Stimulated activated CD8-positive, alpha-beta memory T cell treated with anti-CD3 and anti-CD28 coated beads, Interleukin-2, amount 100 ng/mL, for 1 hour (primary cell): ENCODE data around the gene SEMA3D.

ENCODE experiments used
- DNase-seq, 2 donors: peaks; one replicate each; pipeline ENCODE4 v3.0.0-alpha.2; 2020; ENCODE audit warnings: low read depth in 2 of 2

Gene SEMA3D

GRCh38 chr7:85126383-85126782 lies 60.5 kb downstream of the SEMA3D start:
- DNase-seq = no peak

GRCh38 chr7:85125651-85126131 lies 61.2 kb downstream of the SEMA3D start:
- DNase-seq = no peak

- no peak for DNase-seq
Observed at GRCh38 chr7:85125176-85125575, 61.7 kb downstream of the SEMA3D start.

DNA sequence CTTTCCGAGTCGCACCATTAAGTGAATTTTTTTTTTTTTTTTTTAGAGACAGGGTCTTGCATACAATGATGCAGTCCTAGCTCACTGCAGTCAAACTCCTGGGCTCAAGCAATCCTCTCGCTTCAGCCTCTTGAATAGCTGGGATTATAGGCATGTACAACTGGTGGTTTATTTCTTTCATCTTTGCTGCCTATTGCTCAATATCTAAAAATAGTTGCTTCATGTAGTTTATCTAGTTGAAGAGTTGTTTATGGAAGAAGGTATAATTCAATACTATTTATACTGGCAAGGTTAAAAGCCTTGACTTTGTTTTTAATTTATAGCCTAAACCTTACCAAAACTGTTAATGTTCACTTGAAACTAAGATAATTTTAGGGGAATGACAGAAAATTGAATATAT lies 66.9 kb downstream of the SEMA3D start:
- no peak for DNase-seq

DNA sequence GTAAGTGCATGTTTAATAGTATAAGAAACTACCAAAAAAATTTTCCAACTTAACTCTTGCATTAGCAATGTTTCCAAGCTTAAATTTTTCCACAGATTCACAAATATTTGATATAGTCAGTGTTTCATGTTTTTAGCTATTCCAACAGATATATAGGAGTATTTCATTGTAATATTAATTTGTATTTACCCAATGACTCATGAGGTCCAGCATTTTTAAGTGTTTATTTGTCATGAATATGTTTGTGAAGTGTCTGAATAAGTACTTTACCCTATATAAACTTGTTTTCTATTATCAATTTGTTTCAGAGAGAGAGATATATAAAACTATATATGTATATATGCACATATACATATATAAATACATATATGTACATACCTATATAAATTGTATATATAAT lies 71.0 kb downstream of the SEMA3D start:
- DNase-seq = no peak

DNA sequence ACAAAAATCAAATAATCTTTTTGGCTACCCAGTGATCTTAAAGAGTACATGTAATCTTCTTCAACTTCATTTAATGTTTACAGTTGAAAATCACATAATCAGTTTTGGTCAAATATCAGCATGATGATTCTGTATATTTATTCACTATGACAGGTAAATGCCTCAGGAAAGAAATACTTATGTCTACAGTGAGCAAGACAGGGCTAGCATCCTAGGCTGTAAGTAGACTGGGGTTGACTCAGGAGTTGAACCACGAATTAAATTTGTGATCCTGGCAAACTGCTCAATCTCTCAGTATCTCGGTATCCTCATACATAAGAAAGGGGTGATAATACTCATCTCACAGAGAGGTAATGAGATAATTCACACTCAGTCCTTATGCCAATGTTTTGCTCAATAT lies 71.8 kb downstream of the SEMA3D start:
- no peak for DNase-seq

GRCh38 chr7:85114342-85114741 lies 72.5 kb downstream of the SEMA3D start:
- DNase-seq = no peak

- DNase-seq = no peak
Observed at GRCh38 chr7:85111761-85112160, 75.1 kb downstream of the SEMA3D start.

GRCh38 chr7:85106719-85107118 lies 80.1 kb downstream of the SEMA3D start:
- DNase-seq = no peak

GRCh38 chr7:85104432-85105205 lies 82.2 kb downstream of the SEMA3D start:
- DNase-seq = no peak

- no peak for DNase-seq
Observed at GRCh38 chr7:85103962-85104361, 82.9 kb downstream of the SEMA3D start.

DNA sequence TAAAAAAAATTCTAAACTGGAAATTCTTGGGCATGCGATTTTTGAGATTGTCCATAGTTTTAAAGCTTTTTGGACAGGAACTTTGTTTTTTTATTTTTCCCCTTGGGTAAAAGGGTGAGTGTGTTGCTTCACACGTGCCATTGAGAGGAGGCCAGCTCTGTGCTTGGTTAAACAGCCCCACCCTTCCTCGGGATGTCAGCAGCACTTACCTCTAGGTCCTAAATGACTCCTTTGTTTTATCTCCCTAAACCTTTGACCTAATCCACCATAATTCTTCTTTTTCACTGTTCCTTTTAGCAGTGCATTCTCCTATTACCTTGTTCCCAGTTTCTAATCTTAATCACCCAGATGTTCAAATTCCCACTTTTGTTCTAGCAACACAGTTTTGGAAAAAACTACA lies 83.5 kb downstream of the SEMA3D start:
- no peak for DNase-seq

DNA sequence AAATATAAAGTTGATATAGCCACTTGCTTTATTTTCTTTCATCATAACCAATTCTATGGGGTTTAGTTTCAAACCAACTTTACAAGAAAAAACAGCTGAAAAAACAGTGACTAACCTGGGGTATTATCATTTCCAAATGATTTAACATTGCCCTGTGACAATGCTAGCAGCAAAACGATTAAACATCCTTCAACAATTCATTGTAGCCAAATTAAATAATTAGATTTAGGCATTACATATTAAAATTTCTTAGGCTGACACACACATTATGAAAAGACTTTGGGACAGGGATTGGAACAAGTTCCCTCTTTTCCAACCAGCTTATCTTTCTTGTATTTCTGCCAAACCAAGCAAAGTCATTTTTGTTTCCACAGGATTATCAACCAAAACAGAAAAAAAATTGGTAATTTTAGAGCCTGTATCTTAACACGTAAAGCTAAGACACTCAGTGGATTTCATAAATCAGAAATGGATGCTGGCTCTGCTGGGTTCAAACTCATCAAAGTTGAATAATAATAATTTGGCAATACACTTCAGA lies 84.0 kb downstream of the SEMA3D start:
- no peak for DNase-seq

GRCh38 chr7:85101347-85101746 lies 85.5 kb downstream of the SEMA3D start:
- no peak for DNase-seq

DNA sequence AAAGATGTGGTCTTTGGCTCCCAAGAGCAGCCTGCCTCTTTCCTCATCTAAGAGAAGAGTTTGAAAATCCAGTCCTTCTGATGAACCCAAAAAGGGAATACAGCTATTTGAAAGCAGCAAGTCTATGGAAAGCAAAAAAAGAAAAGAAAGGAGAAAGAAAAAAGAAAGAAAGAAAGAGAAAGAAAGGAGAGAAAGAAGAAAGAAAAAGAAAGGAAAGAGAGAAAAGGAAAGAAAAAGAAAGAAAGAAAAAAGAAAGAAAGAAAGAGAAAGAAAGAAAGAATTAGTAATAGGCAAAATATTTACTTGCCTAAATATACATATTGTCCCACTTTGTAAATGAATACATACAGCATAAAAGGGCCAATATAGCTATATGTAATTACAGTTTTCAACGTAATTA lies 89.0 kb downstream of the SEMA3D start:
- no peak for DNase-seq

DNA sequence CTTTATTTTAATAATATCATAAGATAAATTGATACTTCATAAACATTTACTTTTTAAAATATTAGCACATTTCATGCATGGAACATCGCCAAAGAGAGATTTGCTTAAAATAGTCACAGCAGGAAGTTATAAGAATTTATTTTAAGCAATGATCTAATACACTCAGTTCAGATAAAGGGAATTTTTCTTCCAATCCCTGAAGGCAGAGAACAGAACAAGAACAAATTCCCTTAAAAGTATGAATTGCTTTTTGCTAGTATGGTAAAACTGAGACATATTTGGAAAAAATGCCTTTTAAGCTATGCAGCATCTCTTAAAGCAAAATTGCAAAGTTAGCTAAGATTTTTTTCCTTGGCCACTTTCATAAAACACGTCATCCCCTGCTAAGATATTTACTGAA lies 91.0 kb downstream of the SEMA3D start:
- DNase-seq = no peak

- DNase-seq = no peak
Observed at GRCh38 chr7:85095366-85095765, 91.5 kb downstream of the SEMA3D start.

- no peak for DNase-seq
Observed at GRCh38 chr7:85094046-85094725, 92.7 kb downstream of the SEMA3D start.

DNA sequence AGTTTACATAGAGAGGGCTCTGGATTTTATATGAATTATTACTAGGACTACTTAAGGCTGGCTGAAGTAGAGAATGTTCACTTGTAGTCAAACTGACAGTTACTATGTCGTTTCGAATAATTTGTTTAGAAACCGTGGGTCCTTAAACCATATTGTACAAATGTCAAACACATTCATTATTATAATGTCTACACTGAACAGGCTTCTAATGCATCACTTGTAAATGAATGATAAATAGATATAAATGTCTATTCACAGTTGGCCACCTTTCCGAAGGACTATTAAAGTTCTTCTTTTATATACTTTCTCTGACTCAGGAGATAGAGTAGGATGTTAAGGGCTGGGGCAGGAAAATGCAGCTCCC lies 95.3 kb downstream of the SEMA3D start:
- DNase-seq = no peak

DNA sequence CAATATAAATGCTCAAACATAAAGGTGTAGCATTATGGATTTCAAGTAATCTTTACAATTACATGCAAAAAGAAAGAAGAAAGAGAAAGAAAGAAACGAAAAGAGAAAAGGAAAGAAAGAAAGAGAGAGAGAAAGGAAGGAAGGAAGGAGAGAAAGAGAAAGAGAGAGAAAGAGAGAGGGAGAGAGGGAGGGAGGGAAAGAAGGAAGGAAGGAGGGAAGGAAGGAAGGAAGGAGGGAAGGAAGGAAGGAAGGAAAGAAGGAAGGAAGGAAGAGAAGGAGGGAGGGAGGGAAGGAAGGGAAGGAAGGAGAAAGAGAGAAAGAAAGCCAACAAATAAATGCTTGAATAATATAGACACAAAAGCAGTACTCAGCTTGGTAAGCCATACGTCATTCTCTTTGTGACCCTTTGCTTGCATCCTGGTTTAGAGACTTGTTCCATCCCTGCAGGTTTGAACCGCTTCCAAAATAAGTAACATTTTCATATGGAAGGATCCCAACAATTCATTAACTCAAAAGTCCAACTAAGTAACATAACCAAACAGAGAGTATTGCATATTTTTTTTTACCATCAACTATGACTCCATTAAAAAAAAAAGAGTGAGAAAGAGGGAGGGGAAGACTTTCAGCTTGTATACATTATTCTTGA lies 95.8 kb downstream of the SEMA3D start:
- no peak for DNase-seq

- DNase-seq = no peak
Observed at GRCh38 chr7:85090143-85090542, 96.7 kb downstream of the SEMA3D start.

DNA sequence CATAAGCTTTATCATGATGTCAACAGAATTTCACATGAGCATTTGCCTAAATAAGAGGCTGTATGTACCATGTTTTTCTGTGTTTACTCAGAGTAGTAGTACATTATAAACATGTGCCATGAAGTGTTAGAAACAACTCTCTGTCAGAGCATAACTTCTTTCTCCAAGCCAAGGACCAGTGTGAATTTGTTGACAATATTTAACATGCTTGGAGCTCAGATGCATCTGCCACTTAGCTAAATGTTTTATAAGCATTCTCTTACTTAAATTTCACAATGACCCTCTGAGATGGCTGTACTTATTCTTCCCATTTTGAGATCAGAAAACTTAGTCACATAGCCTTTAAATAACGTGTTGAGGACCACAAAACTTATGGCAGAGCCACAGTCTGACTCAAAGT lies 105.0 kb downstream of the SEMA3D start:
- no peak for DNase-seq

DNA sequence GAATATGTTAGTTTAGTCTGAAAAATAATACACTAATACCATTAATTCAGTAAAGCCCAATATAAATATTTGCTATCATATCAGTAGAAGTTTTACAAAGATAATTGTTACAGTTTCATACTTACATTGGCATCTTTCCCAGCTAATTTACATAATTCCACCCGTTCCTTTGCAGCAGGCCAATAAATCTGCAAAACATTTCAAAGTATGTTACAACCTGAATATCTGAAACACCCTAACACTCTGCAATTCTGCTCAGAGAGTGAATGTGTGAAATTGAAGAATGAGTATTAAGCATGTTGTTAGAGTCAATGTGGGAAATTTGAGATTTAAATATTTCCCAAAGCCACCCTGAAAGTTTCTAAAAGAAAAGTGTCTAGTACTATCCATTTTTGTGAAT lies 105.5 kb downstream of the SEMA3D start:
- no peak for DNase-seq
